IPS-20b (cell line): Measurements from ENCODE around the gene TRERF1.
A peak's percentile ranks its signal among the peaks of the same experiment; 100 is the strongest.

Source experiments
- H3K27ac ChIP-seq: one replicate; pipeline ENCODE4 v1.5.1; 2013; ENCODE audit warnings: low read length
- H3K27me3 ChIP-seq: 2 replicates; pipeline ENCODE4 v1.6.1; 2013; ENCODE audit warnings: mild to moderate bottlenecking, low read length, inconsistent platforms; ENCODE audit not compliant: insufficient read depth
- H3K36me3 ChIP-seq: 2 replicates; pipeline ENCODE4 v1.6.1; 2013; ENCODE audit warnings: low read depth, mild to moderate bottlenecking, inconsistent platforms, low read length, moderate library complexity; ENCODE audit not compliant: insufficient read depth
- H3K4me1 ChIP-seq: 2 replicates; pipeline ENCODE4 v1.6.1; 2013; ENCODE audit warnings: mild to moderate bottlenecking, control low read depth, inconsistent platforms, low read length, moderate library complexity; ENCODE audit not compliant: insufficient read depth
- H3K4me3 ChIP-seq: 2 replicates; pipeline ENCODE4 v1.5.1; 2013; ENCODE audit warnings: mild to moderate bottlenecking, low read length, inconsistent platforms
- H3K9ac ChIP-seq: 2 replicates; pipeline ENCODE4 v1.6.1; 2013; ENCODE audit warnings: low read depth, mild to moderate bottlenecking, inconsistent platforms, low read length, moderate library complexity
- H3K9me3 ChIP-seq: 2 replicates; pipeline ENCODE4 v1.6.1; 2013; ENCODE audit warnings: mild to moderate bottlenecking, low read depth, low read length, inconsistent platforms; ENCODE audit not compliant: insufficient read depth

Gene TRERF1

DNA sequence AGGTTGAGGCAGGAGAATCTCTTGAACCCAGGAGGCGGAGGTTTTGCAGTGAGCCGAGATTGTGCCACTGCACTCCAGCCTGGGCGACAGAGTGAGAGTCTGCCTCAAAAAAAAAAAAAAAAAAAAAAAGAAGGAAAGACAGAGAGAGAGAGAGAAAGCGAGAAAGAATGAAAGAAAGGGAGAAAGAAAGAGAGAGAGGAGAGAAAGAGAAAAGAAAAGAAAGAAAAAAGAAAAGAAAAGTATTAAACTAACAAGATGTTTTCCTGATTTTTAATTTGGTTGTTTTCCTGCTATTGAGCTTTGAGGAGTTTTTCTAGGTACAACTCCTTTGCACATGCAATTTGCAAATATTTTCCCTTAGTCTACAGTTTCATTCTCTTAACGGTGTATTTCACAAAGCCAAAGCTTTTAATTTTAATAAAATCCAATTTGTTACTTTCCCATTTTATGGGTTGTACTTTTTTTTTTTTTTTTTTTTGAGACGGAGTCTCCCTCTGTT, 10.8 kb upstream of the TRERF1 start:
- no peaks in the 10 kb centered on the region for H3K36me3 ChIP-seq
- no peaks in the 10 kb centered on the region for H3K9me3 ChIP-seq
- H3K9ac ChIP-seq, result no peak overlapping the region
- H3K27me3 ChIP-seq, result no peaks in the 10 kb centered on the region
- no peak overlapping the region for H3K27ac ChIP-seq
- H3K4me3 ChIP-seq, result no peak overlapping the region
- no peaks in the 10 kb centered on the region for H3K4me1 ChIP-seq

DNA sequence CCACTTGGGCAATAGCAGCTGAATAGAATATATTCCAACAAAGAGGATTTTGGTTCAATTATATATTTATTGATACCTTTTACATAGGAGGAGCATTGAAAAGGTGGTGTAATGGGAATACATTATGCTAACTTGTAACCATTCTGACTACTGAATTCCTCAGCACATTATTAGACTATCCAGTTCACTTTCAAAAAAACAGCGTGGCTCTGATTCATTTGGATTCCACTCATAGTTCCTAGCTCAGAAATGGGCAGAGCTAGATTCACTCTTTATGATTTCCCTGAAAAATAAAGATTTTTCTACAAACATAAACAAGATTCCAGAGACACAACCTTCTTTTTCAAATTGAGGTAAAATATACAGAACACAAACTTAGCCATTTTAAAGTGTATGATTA, 9.2 kb upstream of the TRERF1 start:
- no peak overlapping the region for H3K4me3 ChIP-seq
- H3K9ac ChIP-seq, result no peak overlapping the region
- H3K4me1 ChIP-seq, result peaks cover 2% of the 10 kb centered on the region; the same call in 1 of the 2 replicates
- no peaks in the 10 kb centered on the region for H3K9me3 ChIP-seq
- no peaks in the 10 kb centered on the region for H3K27me3 ChIP-seq
- H3K27ac ChIP-seq, result no peak overlapping the region
- no peaks in the 10 kb centered on the region for H3K36me3 ChIP-seq

DNA sequence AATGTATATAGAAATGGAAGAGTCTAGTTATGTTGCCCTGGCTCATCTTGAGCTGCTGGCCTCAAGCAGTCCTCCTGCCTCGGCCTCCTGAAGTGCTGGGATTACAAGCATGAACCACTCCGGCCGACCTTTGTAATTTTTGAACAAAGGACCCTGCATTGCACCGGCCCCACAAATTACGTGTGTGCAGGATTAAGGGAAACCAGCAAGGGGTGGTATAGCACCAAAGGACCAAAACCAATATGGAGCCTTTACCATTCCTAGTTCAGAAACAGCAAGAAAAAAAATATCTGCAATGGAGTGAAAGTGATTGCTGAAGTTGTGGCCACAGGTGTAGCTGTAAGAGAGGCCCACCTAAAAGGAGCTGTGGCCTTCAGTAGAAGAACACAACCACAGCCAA, 8.2 kb upstream of the TRERF1 start:
- Histone ChIP-seq H3K36me3 (no peaks in the 10 kb centered on the region), H3K9me3 (no peaks in the 10 kb centered on the region), H3K4me1 (peaks cover 4% of the 10 kb centered on the region; the same call in 1 of the 2 replicates), H3K27me3 (no peaks in the 10 kb centered on the region), H3K27ac (no peak overlapping the region), H3K4me3 (no peak overlapping the region), H3K9ac (no peak overlapping the region)

DNA sequence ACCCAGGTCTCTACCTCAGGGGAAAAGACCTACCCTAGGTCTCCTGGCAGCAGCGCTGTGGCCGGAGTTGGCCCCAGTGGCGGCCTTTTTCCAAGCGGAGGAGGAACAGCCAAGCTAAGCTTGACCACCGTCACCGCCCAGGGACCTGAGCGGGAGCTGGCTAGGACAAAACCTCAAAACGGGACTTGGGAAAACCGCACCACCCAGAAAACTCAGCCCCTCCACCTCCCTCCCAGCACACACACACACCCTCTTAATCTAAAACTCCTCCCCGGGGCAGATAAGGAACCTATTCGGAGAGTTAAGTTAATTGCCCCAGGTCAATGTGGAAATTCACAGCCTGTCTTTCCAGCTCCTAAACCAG, 2.7 kb upstream of the TRERF1 start:
- Histone ChIP-seq H3K9me3 (no peaks in the 10 kb centered on the region), H3K9ac (peak overlapping the region; percentile 78; the same call in 1 of the 2 replicates), H3K36me3 (no peaks in the 10 kb centered on the region), H3K27ac (no peak overlapping the region), H3K4me3 (peak overlapping the region; percentile 92), H3K27me3 (peaks cover 7% of the 10 kb centered on the region; the same call in 1 of the 2 replicates), H3K4me1 (peaks cover 16% of the 10 kb centered on the region; the same call in 1 of the 2 replicates)

DNA sequence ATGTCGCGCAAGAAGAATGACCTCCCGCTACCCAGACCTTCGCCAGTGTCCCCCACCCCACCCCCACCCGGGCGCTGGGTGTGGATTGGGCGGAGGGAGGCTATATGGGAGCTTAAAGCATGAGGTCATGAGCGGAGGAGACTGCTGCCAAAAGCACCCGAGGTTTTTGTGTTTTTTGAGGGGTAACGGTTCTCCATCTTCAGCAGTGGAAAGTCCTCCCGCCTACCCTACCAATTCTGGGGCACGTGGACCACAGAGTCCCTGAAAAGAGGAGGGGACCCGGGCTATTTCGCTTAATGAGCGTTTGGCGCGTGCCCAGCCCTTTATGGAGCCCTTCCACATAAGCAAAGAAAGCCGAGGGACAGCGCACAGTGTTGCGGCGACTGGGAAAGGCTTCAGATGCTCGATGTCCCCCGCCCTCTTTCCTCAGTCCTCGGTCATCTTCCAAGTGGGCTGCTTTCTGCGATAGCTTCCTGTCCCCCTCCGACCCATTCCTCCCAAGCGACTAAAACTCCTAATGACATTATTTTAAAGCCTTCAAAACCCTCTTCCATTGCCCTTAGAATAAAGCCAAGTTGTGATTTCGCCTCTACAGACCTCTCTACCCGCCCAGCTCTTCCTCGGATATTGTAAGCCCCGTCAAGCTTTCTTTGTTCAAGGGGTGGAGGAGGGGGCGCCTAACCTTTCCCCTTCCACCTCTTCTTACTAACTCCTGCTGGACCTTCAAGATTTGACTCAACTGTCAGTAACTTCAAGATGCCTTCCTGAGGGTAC, 2.1 kb upstream of the TRERF1 start:
- H3K9ac ChIP-seq, result peak overlapping the region; percentile 78; the same call in 1 of the 2 replicates
- no peaks in the 10 kb centered on the region for H3K36me3 ChIP-seq
- H3K27ac ChIP-seq, result no peak overlapping the region
- no peaks in the 10 kb centered on the region for H3K9me3 ChIP-seq
- peaks cover 20% of the 10 kb centered on the region; the same call in 1 of the 2 replicates for H3K4me1 ChIP-seq
- peak overlapping the region; percentile 92 for H3K4me3 ChIP-seq
- peaks cover 7% of the 10 kb centered on the region; the same call in 1 of the 2 replicates for H3K27me3 ChIP-seq

DNA sequence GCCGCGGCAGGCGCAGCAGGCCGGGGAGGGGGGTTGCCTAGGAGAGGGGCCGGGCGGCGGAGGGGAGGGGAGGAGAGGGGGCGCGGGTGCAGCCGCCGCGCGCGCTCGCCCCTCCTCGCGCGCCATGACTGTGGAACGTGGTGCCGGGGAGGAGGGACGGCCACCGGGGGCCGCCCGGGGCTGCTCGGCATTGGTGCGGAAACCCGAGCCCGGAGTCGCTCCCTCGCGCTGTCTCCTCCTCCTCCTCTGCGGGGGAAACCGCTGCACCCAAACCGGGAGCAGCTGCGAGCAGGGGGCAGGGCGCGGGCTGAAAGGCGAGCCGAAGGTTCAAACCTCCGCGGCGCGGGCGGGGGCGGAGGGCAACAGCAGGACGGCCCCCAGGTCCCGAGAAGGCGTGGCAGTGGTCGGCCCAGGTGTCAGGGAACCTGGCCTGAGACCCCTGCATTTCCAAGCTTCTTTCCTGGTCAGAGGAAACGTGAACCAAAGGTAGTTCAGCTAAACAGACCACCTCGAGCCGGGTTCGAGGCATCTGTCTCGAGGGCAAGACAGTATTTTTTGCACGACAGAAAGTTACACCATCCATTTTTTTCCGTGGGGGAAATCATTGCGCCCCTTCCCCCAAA, 1.4 kb upstream of the TRERF1 start:
- Histone ChIP-seq H3K36me3 (no peaks in the 10 kb centered on the region), H3K4me1 (peaks cover 25% of the 10 kb centered on the region; the same call in 1 of the 2 replicates), H3K9me3 (no peaks in the 10 kb centered on the region), H3K27ac (peak overlapping the region; percentile 96), H3K27me3 (peaks cover 7% of the 10 kb centered on the region; the same call in 1 of the 2 replicates), H3K4me3 (peak overlapping the region; percentile 92), H3K9ac (peak overlapping the region; percentile 96; the same call in 1 of the 2 replicates)

DNA sequence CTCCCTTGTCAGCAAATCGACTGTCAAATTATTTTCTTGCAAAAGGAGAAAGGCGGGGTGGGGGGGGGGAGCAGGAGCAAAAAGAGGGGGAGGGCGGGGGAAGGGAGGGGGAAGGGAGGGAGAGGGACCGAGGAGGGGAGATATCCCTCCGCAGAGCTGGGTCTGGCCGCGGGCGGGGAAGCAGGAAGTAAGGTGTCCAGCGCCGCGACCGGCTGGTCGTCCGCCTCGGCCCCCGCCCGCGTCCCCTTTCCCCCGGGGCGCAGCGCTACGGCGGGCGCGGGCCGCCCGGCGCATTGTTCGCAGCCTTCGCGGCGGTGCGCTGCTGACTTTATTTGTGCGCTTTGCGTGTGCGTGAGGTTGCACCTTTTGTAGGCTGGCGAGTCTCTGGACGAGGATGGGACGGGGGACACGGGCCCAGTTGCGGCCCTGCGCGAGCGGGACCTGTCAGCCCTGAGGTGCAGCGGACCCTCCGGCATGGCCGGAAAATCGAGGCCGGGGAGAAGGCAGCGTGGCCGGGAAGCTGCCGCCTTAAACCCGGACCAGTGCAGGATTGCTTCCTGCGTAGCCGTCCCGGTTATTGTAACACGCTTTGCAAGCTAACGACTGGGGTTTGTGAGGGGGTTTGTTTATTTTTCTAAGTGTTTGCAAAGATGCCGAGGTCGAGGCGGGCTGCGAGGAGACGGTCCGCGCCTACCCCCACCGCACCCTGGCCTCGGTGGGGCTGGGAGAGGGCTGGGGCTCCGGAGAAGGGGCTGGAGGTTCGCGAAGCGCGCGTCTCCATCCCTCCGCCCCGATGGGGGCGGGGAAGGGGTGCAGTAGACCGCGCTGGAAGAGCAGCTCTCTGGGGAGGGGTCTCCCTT, 675 bp upstream of the TRERF1 start:
- Histone ChIP-seq H3K4me1 (peaks cover 26% of the 10 kb centered on the region; the same call in 1 of the 2 replicates), H3K36me3 (no peaks in the 10 kb centered on the region), H3K9me3 (no peaks in the 10 kb centered on the region), H3K27me3 (peaks cover 7% of the 10 kb centered on the region; the same call in 1 of the 2 replicates), H3K27ac (peak overlapping the region; percentile 96), H3K4me3 (peak overlapping the region; percentile 93), H3K9ac (peak overlapping the region; percentile 96)

DNA sequence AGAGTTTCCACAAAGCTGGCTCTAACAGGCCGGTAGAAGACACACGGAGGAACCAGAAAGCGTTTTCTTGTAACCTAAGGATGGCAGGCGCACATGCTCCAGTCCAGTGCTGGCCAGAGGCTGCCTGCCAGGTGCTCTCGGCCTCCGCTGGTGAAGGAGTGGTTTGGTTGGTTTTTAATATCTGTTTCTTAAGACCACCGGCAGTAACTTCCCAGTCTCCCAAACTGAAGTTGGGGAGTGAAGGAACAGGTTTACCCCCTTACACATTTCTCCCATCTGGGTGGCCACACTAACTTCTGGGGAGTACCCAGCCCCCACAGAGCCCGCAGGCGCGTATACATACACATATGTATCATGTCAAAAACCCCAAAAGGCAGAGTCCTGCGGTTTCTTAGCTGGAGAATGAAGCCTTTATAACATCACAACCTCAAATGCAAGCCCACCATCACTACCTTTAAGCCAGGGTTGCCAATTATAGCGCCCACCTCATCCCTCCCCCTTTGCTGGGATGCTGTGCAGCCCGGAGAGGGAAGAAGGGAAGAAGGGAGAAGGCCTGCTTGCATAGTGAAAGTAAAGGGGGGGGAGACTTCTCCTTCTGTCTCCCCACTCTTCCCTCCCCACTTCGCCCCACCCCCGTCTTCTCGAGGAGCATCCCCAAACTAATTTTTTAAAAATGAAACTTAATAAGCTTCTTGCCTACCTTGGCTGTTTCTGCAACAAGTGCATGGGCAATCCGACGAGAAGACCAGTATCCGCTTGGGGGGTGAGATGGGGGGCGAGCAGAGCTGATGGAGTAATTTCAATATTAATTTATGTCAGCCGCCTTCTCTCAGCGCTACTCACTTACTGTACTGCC, 1.0 kb downstream of the TRERF1 start:
- Histone ChIP-seq H3K27ac (peak overlapping the region; percentile 44), H3K4me3 (peak overlapping the region; percentile 93), H3K9ac (peak overlapping the region; percentile 80; the same call in 1 of the 2 replicates), H3K36me3 (no peaks in the 10 kb centered on the region), H3K27me3 (peaks cover 7% of the 10 kb centered on the region; the same call in 1 of the 2 replicates), H3K9me3 (no peaks in the 10 kb centered on the region), H3K4me1 (peaks cover 24% of the 10 kb centered on the region; the same call in 1 of the 2 replicates)

DNA sequence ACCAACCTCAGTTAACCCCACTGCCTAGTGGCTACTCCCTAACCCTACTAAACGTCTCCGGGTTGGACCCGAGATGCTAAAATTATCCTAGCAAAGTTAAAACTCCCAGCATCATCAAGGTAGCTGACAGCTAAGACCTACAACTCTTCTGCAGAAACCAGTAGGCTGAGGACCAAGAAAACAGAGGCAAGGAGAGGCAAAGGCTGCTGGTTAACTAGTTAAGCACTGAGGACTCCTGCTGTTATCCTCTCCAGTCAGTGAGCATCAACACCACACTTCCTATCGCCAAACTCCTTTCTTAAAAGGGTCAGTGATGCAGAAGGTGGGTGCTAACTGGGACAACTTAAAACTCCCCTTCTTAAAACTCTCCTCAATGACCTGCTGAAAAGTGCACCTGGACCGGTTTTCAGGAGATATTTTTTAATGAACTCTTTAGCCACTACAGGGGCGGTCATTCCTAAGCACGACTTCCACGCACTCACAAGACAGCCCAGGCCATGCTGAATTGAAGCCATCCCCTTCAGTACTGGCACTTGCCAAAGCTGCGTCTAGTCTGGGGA, 1.7 kb downstream of the TRERF1 start:
- Histone ChIP-seq H3K4me1 (peaks cover 24% of the 10 kb centered on the region; the same call in 1 of the 2 replicates), H3K27me3 (peaks cover 7% of the 10 kb centered on the region; the same call in 1 of the 2 replicates), H3K9me3 (no peaks in the 10 kb centered on the region), H3K27ac (no peak overlapping the region), H3K9ac (peak overlapping the region; percentile 80; the same call in 1 of the 2 replicates), H3K36me3 (no peaks in the 10 kb centered on the region), H3K4me3 (peak overlapping the region; percentile 93)

DNA sequence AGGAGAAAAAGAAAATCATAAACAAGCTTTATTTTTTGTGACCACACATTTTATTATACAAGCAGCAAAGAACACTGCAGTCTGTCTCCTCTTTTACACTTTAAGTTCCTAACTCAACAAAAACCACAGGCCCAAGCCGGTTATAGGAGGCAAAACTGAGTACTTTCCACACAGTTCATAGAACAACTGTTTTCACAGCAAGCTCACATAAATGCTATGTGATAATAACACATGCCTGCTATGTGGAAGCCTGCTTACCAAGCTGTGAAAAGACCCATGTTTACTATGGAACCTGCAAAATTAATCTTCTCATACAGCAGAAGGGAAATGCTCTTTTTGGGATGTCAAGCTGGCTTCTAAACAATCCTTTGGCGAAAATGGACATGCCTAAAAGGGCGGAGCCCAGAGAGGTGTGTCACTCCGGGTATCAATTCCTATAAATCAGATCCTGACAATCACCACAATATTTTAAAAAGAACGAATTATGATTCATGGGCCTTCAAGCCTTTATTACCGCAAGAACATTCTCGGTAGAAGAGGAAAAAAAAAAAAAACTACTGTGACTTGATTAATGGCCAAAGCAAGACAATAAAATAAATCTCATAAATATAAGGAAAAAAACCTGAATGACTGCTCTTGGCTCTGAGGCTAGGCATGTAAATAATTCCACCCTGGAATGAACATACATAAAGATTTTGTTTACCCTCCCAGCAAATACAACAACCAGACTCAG, 2.6 kb downstream of the TRERF1 start:
- Histone ChIP-seq H3K4me1 (peaks cover 24% of the 10 kb centered on the region; the same call in 1 of the 2 replicates), H3K27me3 (no peaks in the 10 kb centered on the region; the same call in 1 of the 2 replicates), H3K9ac (peak overlapping the region; percentile 80; the same call in 1 of the 2 replicates), H3K9me3 (no peaks in the 10 kb centered on the region), H3K27ac (no peak overlapping the region), H3K36me3 (no peaks in the 10 kb centered on the region), H3K4me3 (peak overlapping the region; percentile 93)
